Tibial artery (tissue), 4 donors: Measurements from ENCODE around the gene DGKE.

Source experiments
- DNase-seq, 2 donors: peaks; one replicate each; pipeline ENCODE4 v3.0.0-alpha.2; 2019
- H3K27ac ChIP-seq, 2 donors: fragments of 200-600 bp; sonication (generic) in 1 of 2; 1 replicate in 1 of 2; 2 replicates in 1 of 2; pipeline ENCODE4 v1.5.1; 2018 to 2019; ENCODE audit warnings: mild to moderate bottlenecking in 1 of 2
- H3K27me3 ChIP-seq, 2 donors: fragments of 200-600 bp; sonication (generic) in 1 of 2; one replicate each; pipeline versions ENCODE4 v1.5.1 to v1.6.0; 2016 to 2019
- H3K36me3 ChIP-seq, 3 donors: fragments of 200-600 bp; sonication (generic) in 2 of 3; one replicate each; pipeline ENCODE4 v1.5.1; 2016 to 2019; ENCODE audit warnings: mild to moderate bottlenecking in 2 of 3
- H3K4me1 ChIP-seq, 4 donors: fragments of 200-600 bp; sonication (generic) in 2 of 4; 1 replicate in 3 of 4; 2 replicates in 1 of 4; pipeline ENCODE4 v1.5.1; 2016 to 2019
- H3K4me3 ChIP-seq, 2 donors: fragments of 200-600 bp; sonication (generic) in 1 of 2; 1 replicate in 1 of 2; 2 replicates in 1 of 2; pipeline ENCODE4 v1.5.1; 2018 to 2019; ENCODE audit warnings: mild to moderate bottlenecking in 2 of 2
- H3K9me3 ChIP-seq, 3 donors: fragments of 200-600 bp; sonication (generic) in 1 of 3; one replicate each; pipeline ENCODE4 v1.5.1; 2016 to 2019
- CTCF ChIP-seq, 2 experiments: fragments of 200-600 bp in 1 of 2; fragments of 450-650 bp in 1 of 2; IDR thresholded peaks; one replicate each; pipeline ENCODE4 v1.5.1; 2017 to 2019; ENCODE audit warnings: antibody characterized with exemption in 2 of 2, mild to moderate bottlenecking in 1 of 2, moderate library complexity in 1 of 2
- intact Hi-C: fragments of 100-400 bp; cut with DNase I; formaldehyde crosslinking; loops from one replicate; pipeline ENCODE4 v1.15.0; 2023; ENCODE audit warnings: low total_unique reads

Gene DGKE

GRCh38 chr17:56847106-56847505 lies 13.2 kb downstream of the DGKE start:
- H3K4me1 ChIP-seq = no peaks in the 10 kb centered on the region
- intact Hi-C loops = no loop called here
- TF ChIP-seq CTCF (IDR thresholded peaks at IDR 0.05) = no peak
- H3K27ac ChIP-seq = no peak overlapping the region
- no peaks in the 10 kb centered on the region for H3K27me3 ChIP-seq
- DNase-seq = no peak
- no peaks in the 10 kb centered on the region for H3K9me3 ChIP-seq
- H3K36me3 ChIP-seq = peaks cover 23 to 33% (median 30%) of the 10 kb centered on the region in 3 donors
- no peak overlapping the region for H3K4me3 ChIP-seq

- intact Hi-C loops = no loop called here
- no peak for DNase-seq
- Histone ChIP-seq H3K27ac (no peak overlapping the region), H3K27me3 (no peaks in the 10 kb centered on the region), H3K4me3 (no peak overlapping the region), H3K36me3 (peaks cover 23 to 34% (median 31%) of the 10 kb centered on the region in 3 donors), H3K9me3 (no peaks in the 10 kb centered on the region), H3K4me1 (no peaks in the 10 kb centered on the region)
- TF ChIP-seq CTCF (IDR thresholded peaks at IDR 0.05) = no peak
Measured at GRCh38 chr17:56849131-56849530, 15.2 kb downstream of the DGKE start.

GRCh38 chr17:56850591-56850990 lies 16.6 kb downstream of the DGKE start:
- H3K36me3 ChIP-seq = peaks cover 23 to 34% (median 31%) of the 10 kb centered on the region in 3 donors
- no peak for DNase-seq

GRCh38 chr17:56851008-56851407 lies 17.1 kb downstream of the DGKE start:
- TF ChIP-seq CTCF (IDR thresholded peaks at IDR 0.05) = no peak
- Histone ChIP-seq H3K27me3 (no peaks in the 10 kb centered on the region), H3K9me3 (no peaks in the 10 kb centered on the region), H3K4me1 (no peaks in the 10 kb centered on the region), H3K4me3 (no peak overlapping the region), H3K27ac (no peak overlapping the region), H3K36me3 (peaks cover 23 to 35% (median 31%) of the 10 kb centered on the region in 3 donors)
- no peak for DNase-seq
- intact Hi-C loops = no loop called here

More at GRCh38 chr17:56850591-56850990, 16.6 kb downstream of the DGKE start:
- Histone ChIP-seq H3K27me3 (no peaks in the 10 kb centered on the region), H3K27ac (no peak overlapping the region), H3K4me1 (no peaks in the 10 kb centered on the region), H3K9me3 (no peaks in the 10 kb centered on the region), H3K4me3 (no peak overlapping the region)
- no peak for TF ChIP-seq CTCF (IDR thresholded peaks at IDR 0.05)
- intact Hi-C loops = no loop called here

- H3K4me3 ChIP-seq = no peak overlapping the region
- no peaks in the 10 kb centered on the region for H3K9me3 ChIP-seq
- no peak for TF ChIP-seq CTCF (IDR thresholded peaks at IDR 0.05)
- no peaks in the 10 kb centered on the region for H3K4me1 ChIP-seq
- intact Hi-C loops = no loop called here
- peaks cover 22 to 68% (median 39%) of the 10 kb centered on the region in 3 donors for H3K36me3 ChIP-seq
- no peak for DNase-seq
- H3K27me3 ChIP-seq = no peaks in the 10 kb centered on the region
- no peak overlapping the region for H3K27ac ChIP-seq
Measured at GRCh38 chr17:56861899-56862298, 27.9 kb downstream of the DGKE start.

GRCh38 chr17:56863974-56864373 lies 30.0 kb downstream of the DGKE start:
- Histone ChIP-seq H3K36me3 (peaks cover 22 to 57% (median 22%) of the 10 kb centered on the region in 3 donors), H3K27ac (no peak overlapping the region), H3K4me3 (no peak overlapping the region), H3K27me3 (no peaks in the 10 kb centered on the region), H3K4me1 (no peaks in the 10 kb centered on the region), H3K9me3 (no peaks in the 10 kb centered on the region)
- DNase-seq = no peak
- intact Hi-C loops = no loop called here
- TF ChIP-seq CTCF (IDR thresholded peaks at IDR 0.05) = no peak
